Testis (tissue), 2 donors: ENCODE measurements around the gene CDH23.

Experiments used
- POLR2A ChIP-seq: fragments of 450-650 bp; IDR thresholded peaks from one replicate; pipeline ENCODE4 v1.6.1; 2017; ENCODE audit warnings: antibody characterized with exemption, mild to moderate bottlenecking, moderate library complexity
- TF ChIP-seq, protein P1 (sequence below), 3 experiments: fragments of 450-650 bp in 2 of 3; fragments of 200-600 bp in 1 of 3; sonication (generic) in 1 of 3; IDR thresholded peaks; one replicate each; pipeline ENCODE4 v1.5.1; 2016 to 2019; ENCODE audit warnings: antibody characterized with exemption in 3 of 3, mild to moderate bottlenecking in 2 of 3, moderate library complexity in 1 of 3

DNA sequence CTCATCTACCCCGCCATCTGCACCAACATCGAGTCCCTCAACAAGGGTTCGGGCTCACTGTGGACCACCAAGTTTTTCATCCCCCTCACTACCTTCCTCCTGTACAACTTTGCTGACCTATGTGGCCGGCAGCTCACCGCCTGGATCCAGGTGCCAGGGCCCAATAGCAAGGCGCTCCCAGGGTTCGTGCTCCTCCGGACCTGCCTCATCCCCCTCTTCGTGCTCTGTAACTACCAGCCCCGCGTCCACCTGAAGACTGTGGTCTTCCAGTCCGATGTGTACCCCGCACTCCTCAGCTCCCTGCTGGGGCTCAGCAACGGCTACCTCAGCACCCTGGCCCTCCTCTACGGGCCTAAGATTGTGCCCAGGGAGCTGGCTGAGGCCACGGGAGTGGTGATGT, 34.6 kb upstream of the CDH23 start:
- no peak for TF ChIP-seq POLR2A
- TF ChIP-seq, protein P1, sequence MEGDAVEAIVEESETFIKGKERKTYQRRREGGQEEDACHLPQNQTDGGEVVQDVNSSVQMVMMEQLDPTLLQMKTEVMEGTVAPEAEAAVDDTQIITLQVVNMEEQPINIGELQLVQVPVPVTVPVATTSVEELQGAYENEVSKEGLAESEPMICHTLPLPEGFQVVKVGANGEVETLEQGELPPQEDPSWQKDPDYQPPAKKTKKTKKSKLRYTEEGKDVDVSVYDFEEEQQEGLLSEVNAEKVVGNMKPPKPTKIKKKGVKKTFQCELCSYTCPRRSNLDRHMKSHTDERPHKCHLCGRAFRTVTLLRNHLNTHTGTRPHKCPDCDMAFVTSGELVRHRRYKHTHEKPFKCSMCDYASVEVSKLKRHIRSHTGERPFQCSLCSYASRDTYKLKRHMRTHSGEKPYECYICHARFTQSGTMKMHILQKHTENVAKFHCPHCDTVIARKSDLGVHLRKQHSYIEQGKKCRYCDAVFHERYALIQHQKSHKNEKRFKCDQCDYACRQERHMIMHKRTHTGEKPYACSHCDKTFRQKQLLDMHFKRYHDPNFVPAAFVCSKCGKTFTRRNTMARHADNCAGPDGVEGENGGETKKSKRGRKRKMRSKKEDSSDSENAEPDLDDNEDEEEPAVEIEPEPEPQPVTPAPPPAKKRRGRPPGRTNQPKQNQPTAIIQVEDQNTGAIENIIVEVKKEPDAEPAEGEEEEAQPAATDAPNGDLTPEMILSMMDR (IDR thresholded peaks at IDR 0.05), result no peak
